Putamen (tissue), 1 donor: Measurements from ENCODE around the gene IL17REL.
A peak's percentile ranks its signal among the peaks of the same experiment; 100 is the strongest.
"Not testable (repeated sequence)": the region's sequence is repeated elsewhere in the genome, so short reads cannot be mapped to it uniquely, and the experiment has no call there.

ENCODE experiments used
- DNase-seq: peaks from one replicate; pipeline ENCODE4 v3.0.0-alpha.2; 2016; ENCODE audit warnings: low spot score

The IL17REL gene

DNA sequence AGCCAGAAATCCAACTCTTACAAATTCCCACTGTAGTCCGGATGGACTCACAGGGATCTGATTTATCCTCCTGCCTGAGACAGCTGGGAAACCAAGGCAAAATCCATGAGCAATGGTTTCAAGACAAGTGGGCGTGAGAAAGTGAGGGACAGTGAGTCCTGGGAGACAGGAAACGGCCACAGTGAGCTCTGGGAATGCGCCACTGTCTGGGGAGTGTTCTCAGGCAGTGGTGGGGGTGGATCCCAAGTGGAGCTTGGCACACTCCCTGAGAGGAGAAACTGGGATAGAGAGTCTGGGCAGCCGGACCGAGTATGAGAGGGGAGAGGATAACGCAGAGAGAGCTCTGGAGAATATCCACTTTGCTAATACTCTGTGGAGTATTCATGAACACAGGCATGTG lies 9.8 kb downstream of the IL17REL start:
- no peak for DNase-seq

DNA sequence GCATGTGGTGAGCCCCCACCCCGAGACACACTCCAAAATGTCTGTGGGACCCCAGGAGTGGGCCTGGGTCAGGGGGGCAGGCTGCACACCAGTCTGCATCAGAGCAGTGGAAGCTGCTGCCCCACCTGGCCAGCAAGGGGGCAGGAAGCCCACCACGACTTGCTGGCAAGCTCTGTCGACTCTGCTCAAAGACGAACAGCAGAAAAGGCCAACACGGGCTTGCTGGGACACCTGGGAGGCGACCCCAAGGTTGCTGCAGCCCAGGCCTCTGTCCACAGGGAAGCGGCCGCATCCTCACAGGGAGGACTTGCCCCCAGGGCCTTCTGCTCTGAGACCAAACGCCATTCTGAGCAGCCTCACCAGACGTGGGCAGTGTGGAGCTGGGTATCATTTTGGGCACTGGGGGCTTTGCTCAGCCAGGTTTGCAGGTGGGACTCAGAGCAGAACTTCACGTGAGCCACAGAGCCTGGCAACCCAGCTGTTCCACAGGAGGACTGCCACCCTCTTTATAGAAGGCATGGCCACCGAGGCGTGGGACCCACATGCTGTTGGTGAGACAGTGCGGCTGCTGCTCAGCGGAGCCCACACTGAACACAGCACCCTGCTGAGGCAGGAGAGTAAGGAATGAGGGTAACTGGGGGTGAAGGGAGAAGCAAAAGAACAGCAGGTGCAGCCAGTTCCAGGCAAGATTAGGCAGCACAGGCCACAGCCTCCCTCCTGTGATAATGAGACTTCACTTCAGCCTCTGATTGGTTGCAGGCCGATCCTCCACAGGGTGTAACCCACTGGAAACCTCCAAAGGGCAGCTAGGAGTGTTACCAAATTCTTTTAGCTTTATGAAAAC lies 11.0 kb downstream of the IL17REL start:
- no peak for DNase-seq

DNA sequence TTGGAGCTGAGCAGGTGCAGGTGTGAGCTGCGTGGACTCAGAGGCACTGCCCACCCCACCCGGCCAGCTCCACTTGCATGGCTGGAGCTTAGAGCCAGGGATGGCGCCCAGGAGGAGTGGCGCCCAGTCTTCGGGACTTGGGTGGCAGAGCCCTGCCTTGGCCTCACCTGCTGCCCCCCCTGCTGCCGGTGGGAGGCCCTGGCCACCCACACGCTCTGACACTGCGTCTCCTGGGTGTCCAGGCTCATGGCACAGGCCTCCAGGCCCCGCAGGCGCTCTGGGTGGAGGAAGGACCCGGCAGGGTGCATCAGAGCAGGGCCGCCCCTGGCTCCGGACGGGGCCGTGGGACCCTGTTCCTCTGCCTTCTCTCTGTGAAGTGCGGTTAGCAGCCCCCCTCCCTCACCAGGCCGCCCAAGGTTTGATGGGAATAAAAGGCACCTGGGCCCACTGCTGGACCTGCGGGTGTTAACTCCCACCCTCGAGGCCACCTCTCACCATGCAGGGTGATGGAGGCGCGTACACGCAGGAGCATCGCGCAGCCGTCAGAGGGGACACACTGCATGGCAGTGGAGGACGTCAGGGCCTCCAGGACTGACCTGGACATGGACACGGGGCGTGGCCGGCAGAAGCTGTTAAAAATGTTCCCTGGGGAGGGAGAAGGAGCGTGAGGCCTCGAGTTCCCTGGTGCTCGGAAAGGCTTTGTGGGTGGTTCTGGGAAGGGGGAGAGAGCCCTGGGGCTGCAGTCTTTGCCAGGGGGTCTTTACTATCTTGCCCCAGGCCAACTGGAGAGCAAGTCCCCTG lies 11.8 kb downstream of the IL17REL start:
- DNase-seq = no peak

DNA sequence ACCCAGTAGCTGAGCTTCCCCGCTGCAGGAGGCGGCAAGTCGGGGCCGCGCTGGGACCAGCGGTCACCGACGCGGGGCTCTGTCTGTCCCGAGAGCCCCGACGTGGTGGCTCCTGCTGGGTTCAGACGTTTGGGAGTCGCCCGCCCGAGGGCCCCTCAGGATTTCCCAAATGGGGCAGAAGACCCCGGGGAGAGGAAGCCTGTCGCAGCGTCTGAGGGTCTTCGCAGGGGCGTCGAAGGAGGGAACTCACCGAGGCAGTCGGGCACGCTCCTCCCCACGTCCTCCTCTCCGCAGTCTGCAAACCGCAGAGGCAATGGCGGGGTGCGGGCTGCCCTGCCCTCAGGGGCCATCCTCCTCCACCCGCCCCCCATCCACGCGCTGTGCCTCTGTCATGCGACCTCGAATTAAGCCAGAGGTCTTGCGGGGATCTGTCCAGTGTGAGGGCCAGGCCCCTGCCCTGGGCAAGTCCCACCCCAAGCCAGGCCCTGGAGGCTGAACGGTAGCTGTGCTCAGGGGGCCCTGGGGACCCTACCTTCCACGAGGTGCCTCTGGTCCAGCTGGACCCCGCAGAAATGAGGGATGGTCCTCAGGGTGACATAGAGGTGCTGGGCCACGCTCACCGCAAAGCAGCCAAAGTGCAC lies 12.5 kb downstream of the IL17REL start:
- no peak for DNase-seq

DNA sequence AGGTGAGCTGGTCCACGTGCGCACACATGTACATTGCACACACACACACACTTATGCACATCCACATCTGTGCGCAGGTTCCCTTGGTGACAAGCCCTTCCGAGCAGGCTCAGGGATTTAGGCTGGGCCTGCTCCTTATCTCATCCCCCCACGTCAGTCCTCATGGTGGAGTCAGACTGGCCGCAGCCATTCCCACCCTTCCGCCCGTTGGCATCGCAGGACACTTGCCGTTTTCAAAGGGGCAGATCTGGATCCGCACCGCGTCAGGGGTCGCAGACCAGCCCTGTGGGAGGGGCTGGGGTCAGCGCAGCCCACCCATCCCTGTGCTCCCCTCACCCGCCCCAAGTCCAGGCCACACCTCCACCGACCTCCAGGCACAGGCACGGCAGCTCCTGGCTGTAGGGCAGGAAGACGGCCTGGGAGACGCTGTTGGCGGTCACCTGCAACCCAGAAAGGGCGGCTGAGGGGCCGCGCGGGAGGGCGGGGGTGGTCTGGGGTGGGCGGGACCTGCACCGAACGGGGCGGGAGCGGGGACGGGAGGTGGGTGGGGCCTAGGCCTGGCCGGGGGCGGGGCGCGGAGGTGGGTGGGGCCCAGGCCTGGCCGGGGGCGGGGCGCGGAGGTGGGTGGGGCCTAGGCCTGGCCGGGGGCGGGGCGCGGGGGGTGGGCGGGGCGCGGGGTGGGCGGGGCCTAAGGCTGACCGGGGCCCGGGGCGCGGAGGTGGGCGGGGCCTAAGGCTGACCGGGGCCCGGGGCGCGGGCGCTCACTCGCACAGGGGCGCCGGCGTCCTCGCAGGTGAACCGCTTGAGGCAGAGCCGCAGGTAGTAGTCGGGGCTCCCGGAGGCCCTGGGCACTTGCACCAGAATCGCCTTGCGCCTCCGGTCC lies 13.3 kb downstream of the IL17REL start:
- DNase-seq = no peak

DNA sequence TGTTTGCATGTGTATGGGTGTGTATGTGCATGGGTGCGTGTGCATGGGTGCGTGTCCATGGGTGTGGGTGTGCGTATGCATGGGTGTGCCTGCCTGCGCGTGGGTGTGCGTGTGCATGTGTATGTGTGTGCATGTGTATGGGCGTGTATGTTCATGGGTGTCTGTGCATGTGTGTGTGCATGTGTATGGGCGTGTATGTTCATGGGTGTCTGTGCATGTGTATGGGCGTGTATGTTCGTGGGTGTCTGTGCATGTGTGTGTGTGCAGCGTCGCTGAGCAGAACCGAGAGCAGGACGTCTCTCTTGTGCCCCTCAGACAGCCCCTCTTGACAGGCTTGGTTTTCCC lies 13.9 kb downstream of the IL17REL start:
- no peak for DNase-seq

DNA sequence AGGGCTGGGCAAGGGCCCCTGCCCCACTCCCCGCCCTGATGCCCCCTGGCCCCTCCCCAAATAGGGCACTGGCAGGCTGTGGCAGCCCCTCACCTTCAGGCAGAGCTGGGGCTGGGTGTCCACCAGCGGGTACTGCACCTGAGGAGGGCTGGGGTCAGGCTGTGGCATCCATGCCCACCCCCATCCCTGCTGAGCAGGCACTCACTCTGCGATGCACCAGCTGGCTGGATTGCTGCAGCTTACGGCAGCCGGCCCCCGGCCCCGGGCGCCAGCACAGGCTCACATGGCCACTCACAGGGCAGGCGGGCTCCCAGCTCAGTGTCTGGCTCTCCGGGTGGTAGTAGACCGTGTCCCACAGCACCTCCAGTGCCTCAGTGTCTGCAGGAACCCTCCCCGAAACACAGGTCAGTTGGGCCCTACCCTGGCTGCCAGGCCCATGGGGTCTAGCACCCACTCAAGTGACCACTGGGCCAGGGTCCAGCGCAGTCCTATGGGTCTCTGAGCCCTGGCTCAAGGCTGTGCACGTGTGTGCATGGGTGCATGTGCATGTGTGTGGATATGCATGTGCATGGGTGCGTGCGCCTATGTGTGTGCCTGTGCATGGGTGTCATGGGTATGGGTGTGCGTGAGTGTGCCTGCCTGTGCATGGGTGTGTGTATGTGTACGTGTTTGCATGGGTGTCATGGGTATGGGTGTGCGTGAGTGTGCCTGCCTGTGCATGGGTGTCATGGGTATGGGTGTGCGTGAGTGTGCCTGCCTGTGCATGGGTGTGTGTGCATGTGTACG lies 14.4 kb downstream of the IL17REL start:
- DNase-seq = no peak

DNA sequence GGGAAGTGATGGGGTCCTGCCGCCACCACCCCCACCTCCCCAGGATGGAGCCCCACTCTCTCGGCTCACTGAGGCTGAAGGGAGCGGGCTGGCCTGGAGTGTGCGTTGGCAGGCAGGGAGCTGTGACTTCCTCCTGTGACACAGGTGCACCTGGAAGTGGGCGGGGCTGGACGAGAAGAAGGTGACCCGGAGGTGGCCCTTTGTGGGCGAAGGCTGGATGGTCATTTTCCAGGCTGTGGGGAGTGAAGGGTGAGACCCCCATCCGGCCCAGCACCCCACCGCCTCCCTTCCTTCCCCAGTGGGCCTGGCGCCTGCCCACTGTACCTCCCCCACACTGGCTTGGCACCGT lies 15.3 kb downstream of the IL17REL start:
- no peak for DNase-seq

DNA sequence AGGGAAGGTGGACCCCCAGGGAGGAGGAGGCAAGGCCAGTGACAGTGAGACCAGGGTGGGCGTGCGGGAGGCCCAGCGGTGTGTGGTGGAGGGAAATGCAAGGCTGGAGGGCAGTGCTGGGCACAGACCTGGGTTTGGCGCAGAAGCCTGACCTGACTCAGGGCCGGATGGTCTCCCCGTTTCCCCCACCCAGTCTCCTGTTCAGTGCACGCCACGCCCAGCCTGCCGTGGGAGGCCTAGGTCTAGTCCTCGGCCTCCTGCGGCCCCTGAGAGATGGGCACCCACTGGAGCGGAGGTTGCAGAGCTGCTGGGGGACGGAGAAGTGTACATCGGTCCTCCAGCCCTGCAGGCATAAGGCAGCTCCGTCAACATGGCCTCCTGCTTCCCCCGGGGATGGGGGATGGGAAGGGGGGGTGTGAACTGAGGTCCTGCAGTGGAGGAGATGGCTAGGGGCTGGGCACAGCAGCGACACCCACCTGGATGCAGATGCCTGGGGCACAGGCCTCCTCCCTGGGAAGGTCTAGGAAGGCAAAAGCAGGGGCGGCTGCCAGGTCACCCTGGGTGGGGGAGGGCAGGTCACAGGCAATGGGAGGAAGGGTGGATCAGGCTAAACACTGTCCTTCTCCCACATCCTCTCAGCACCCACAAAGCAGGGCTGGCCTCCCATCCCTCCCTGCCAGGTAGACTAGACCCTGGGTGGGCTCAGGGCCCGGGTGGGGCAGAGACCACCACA lies 15.9 kb downstream of the IL17REL start:
- no peak for DNase-seq

DNA sequence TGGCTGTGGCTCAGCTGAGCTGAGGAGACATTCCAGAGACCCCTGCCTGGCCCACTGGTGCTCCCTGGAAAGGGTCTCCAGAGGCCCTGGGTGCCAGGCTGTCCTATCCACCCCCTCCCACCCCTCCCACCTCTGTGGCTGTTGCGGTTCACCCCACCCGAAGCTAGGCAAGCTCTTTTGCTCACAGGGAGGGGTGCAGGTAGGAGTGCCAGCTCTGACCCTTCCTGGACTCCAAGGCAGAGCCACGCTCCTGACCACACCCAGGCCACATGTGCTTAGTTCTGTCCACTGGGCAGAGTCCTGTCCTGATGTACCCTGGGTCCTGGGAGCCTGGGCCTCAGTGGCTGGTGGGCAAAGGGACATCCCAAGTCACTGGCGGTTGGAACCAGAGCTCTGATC lies 16.4 kb downstream of the IL17REL start:
- DNase-seq = no peak

DNA sequence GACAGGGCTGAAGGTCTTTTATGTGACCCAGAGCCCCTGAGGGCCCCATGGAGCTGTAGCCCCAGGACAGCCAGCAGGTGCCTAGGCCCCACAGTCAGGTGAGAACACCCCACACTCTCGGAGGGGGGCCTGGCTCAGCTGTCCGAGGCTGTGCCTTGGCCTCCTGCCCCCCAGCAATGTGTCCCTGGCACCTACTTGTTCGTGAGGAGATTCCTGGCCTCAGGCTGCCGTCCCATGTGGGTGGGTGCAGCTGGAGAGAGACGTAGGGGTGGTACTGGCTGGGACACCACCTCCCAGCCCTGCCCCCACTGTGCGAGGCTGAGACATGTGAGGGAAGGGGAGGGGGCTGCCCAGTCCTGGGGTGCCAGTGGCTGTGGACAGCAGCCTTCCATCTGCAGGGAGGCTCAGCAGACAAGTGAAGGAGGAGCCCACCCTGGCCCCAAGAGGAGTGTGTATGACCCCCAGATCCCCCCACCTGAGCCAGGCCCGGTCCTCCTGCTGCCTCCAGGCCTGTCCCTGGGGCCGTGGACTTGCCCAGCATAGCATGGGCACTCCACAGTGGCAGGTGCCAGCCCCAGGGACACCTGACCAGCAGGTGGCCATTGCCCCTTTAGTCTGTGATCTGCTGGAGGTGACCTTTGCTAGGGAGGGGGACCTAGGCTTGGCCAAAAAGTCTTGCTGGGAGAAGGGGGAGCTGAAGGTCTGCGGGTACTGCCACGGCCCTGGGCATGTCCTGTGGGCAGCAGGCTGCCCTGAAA lies 17.0 kb downstream of the IL17REL start:
- DNase-seq = no peak

DNA sequence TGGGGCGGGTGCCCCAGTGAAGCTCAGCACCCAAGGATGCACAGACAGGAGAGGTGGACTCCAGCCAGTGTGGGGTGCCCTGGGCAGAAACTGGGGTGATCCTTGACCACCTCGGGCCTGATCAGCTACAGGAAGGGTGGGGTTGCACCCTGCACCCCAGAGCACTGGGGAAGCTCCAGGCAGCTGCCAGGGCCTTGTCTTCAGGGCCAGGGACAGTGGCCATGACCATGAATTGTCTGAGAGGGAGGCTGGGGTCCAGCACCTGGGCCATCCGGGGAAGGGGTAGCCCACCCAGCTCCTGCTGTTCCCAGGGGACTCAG lies 17.6 kb downstream of the IL17REL start:
- DNase-seq = no peak

DNA sequence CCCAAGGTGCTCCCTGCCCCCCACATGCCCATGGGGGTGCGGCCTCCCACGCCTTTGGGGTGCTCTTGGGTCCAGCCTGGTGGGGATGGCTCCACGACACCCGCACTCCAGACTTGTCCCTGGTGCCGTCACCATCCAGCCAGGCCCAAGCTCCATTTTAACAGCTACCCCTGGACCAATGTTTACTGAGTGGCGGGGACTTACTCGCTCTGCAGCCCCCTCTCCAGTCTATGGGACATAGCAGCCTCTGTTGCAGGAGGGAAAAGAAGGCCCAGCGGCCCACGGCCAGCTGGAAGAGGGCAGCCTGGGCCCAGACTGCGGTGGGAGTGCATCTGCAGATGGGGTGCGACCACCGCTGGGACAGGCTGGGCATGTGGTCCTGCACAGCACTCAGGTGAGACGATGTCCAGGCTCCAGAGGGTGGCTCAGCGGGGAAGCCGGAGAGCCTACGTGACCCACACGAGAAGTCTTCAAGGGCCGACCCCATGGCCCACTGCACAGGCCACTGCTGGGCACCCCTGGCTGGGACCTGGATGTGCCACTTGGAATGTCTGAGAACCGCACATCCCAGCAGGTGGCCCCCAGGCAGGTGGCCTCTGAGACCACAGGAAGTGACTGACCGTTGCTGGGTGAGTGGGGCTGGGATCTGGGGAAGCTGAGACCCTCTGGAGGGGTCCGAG lies 18.1 kb downstream of the IL17REL start:
- DNase-seq = no peak

DNA sequence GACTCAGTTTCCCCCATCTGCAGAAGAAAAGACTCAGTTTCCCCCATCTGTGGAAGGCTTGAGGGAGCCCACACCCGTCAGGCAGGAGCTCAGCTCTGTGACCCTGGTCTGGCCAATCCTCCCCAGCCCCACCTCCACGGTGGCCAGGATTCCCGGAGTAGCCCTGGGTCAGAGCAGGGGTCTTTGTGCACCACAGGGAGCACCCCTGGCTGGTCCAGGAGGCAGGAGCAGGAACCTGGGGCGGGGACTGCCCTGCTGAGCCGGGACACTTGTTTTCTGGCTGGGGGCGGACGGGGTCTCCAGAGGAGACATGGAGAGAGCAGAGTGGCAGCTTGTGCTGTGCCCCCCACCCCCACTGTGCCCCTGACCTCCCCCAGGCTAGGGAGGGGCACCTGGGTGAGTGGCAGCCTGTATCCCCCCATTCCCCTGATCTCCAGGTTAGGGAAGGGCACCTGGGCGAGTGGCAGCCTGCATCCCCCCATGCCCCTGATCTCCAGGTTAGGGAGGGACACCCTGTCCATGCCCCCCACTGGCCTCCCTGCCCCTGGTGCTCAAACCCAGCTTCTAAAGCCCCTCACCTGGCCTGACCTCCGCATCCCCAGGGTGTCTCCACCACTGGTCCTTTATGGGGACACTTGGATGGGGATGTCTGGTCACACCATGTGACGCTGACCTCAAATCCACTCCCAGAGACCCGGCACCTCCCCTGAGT lies 18.8 kb downstream of the IL17REL start:
- no peak for DNase-seq

DNA sequence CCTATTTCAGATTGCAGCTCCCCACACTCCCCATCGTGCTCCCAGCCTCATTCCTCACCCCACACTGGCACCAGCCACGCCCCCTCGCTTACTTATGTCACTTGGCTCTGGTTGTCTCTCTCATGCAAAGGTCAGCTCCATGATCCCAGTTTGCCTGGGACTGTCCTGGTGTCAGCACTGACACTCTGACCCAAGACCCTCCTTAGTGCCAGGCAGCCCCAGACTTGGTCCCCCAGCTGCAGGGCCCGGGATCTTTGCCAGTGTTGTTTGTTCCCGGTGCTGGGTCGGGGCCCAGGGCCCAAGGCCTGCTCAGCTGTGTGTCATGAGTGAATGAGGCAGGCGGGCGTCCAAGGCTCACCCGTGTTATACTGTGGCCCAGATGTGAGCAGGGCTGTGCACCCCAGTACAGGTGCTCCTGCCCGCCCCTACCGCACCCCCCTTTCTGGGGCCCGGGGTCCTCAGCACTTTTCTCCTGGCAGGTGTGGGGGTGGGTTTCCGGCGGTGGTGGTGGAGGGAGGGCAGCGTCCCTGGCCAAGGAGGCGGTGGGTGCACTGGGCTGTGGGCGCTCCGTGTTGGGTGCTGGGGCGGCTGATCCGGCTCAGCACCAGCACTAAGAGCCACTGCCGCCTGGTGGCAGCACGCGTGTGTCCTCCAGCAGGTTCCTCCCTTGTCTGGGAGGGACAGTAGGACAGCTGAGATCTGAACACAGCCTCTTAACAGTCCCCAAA lies 19.5 kb downstream of the IL17REL start:
- peak; percentile 94 for DNase-seq

DNA sequence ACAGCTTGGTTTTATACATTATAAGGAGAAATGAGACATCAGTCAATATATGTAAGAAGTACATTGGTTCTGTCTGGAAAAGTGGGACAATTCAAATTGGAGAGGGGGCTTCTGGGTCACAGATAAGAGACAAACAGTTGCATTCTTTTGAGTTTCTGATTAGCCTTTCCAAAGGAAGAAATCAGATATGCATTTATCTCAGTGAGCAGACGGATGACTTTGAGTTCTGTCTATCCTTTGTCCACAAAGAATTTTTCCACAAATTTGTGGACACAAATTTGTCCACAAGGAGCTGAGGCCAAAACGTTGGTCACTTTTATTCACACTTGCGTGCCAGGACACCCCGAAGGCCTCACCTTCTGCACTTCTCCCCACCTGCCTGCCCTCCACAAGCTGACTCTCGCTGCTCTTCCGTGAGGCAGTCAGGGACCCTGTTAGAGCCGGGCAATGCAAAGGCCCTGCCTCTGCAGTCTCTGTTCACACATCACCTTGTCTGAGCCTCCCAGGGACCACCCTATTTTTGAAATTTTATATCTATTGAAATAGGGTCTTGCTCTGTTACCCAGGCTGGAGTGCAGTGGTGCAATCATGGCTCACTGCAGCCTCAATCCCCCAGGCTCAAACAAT lies 20.5 kb downstream of the IL17REL start:
- no peak for DNase-seq

DNA sequence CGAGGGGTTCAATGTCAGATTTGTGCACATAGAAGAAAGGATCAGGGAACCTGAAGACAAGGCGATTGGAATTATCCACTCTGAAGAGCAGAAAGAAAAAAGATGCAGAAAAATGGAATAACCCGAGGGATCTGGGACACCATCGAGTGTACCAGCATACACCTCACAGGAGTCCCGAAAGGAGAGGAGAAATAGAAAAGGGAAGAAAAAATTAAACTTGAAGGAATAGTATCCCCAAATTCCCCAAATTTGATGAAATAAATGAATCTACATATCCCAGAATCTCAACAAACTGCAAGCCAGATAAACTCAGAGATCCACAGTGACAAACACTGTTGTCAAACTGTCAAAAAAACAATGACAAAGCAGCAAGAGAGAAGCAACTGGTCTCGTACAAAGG lies 21.4 kb downstream of the IL17REL start:
- no peak for DNase-seq

DNA sequence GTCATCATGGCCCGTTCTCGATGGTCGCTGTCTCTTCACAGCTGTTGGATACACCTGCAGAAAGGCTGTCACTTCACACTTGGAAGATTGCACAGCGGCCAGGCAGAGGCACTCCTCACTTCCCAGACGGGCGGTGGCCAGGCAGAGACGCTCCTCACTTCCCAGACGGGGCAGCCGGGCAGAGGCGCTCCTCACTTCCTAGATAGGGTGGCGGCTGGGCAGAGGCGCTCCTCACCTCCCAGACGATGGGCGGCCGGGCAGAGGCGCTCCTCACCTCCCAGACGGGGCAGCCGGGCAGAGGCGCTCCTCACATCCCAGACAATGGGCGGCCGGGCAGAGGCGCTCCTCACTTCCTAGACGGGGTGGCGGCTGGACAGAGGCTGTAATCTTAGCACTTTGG lies 22.7 kb downstream of the IL17REL start:
- not testable (repeated sequence) for DNase-seq
